Astrocyte (in vitro differentiated cells and primary cell): Measurements from ENCODE around the gene OR9G4. TPM values are rescaled to one million over a fixed set of nuclear protein-coding genes. Genes with fewer than 3 reads are reported as not detected.

ENCODE experiments used
- DNase-seq: peaks from one replicate; pipeline ENCODE4 v3.0.0-alpha.2; 2010; ENCODE audit warnings: low read depth
- FAIRE-seq: peaks from 2 replicates; lab custom pipeline; 2011; peaks lifted over from hg19 to GRCh38; lab: Jason Lieb, UNC
- H2AFZ ChIP-seq: 2 replicates; pipeline ENCODE4 v1.6.0; 2012; ENCODE audit warnings: low read depth, low read length, inconsistent platforms
- H3K27ac ChIP-seq: 2 replicates; pipeline ENCODE4 v1.5.1; 2011; ENCODE audit warnings: low read depth, low read length, inconsistent platforms
- H3K27me3 ChIP-seq: 2 replicates; pipeline ENCODE4 v1.6.0; 2011; ENCODE audit warnings: low read length, inconsistent platforms; ENCODE audit not compliant: insufficient read depth
- H3K36me3 ChIP-seq: 2 replicates; pipeline ENCODE4 v1.5.1; 2011; ENCODE audit warnings: low read length, inconsistent platforms; ENCODE audit not compliant: insufficient read depth
- H3K4me1 ChIP-seq: 2 replicates; pipeline ENCODE4 v1.5.1; 2011; ENCODE audit warnings: low read length, inconsistent platforms; ENCODE audit not compliant: insufficient read depth
- H3K4me2 ChIP-seq: 2 replicates; pipeline ENCODE4 v1.6.0; 2012; ENCODE audit warnings: low read length, inconsistent platforms
- H3K4me3 ChIP-seq: 2 replicates; pipeline ENCODE4 v1.5.1; 2011; ENCODE audit warnings: low read depth, mild to moderate bottlenecking, low read length, inconsistent platforms; ENCODE audit not compliant: insufficient read depth
- H3K79me2 ChIP-seq: 2 replicates; pipeline ENCODE4 v1.6.0; 2012; ENCODE audit warnings: mild to moderate bottlenecking, low read length, inconsistent platforms; ENCODE audit not compliant: insufficient read depth
- H3K9ac ChIP-seq: 2 replicates; pipeline ENCODE4 v1.6.0; 2012; ENCODE audit warnings: mild to moderate bottlenecking, low read length, inconsistent platforms
- H3K9me3 ChIP-seq: 2 replicates; pipeline ENCODE4 v1.5.1; 2012; ENCODE audit warnings: low read depth, mild to moderate bottlenecking, low read length, inconsistent platforms; ENCODE audit not compliant: insufficient read depth
- H4K20me1 ChIP-seq: 2 replicates; pipeline ENCODE4 v1.6.0; 2012; ENCODE audit warnings: low read length, inconsistent platforms; ENCODE audit not compliant: insufficient read depth
- H3K27ac Mint-ChIP-seq: one replicate; pipeline ENCODE4 v1.8.0; 2021; ENCODE audit warnings: mild to moderate bottlenecking, mixed read lengths; ENCODE audit not compliant: unreplicated experiment
- H3K27me3 Mint-ChIP-seq: one replicate; pipeline ENCODE4 v1.8.0; 2021; ENCODE audit warnings: low read depth, mixed read lengths; ENCODE audit not compliant: unreplicated experiment
- H3K36me3 Mint-ChIP-seq: one replicate; pipeline ENCODE4 v1.8.0; 2021; ENCODE audit warnings: low read depth, mixed read lengths; ENCODE audit not compliant: unreplicated experiment
- H3K4me1 Mint-ChIP-seq: one replicate; pipeline ENCODE4 v1.8.0; 2021; ENCODE audit warnings: low read depth, mixed read lengths; ENCODE audit not compliant: unreplicated experiment
- H3K4me3 Mint-ChIP-seq: one replicate; pipeline ENCODE4 v1.8.0; 2021; ENCODE audit warnings: mild to moderate bottlenecking, moderate library complexity, mixed read lengths; ENCODE audit not compliant: unreplicated experiment
- H3K9me3 Mint-ChIP-seq: one replicate; pipeline ENCODE4 v1.8.0; 2021; ENCODE audit warnings: mild to moderate bottlenecking, mixed read lengths; ENCODE audit not compliant: unreplicated experiment
- EZH2 ChIP-seq: IDR thresholded peaks from 2 replicates; pipeline ENCODE4 v1.6.1; 2012; ENCODE audit warnings: mild to moderate bottlenecking, low read length, inconsistent platforms; ENCODE audit not compliant: insufficient read depth
- total RNA-seq: library from RNA; stranded (reverse); gene quantifications from 2 replicates; pipeline ENCODE4 v1.2.1, GENCODE V29; 2021
- TF ChIP-seq, protein P1 (sequence below): IDR thresholded peaks from 2 replicates; pipeline ENCODE4 v1.5.1; 2011; ENCODE audit warnings: low read depth, mild to moderate bottlenecking, inconsistent platforms, low read length, moderate library complexity; ENCODE audit not compliant: insufficient read depth

The OR9G4 gene
- total RNA-seq, 1 donor from 2014 or later: not detected

DNA sequence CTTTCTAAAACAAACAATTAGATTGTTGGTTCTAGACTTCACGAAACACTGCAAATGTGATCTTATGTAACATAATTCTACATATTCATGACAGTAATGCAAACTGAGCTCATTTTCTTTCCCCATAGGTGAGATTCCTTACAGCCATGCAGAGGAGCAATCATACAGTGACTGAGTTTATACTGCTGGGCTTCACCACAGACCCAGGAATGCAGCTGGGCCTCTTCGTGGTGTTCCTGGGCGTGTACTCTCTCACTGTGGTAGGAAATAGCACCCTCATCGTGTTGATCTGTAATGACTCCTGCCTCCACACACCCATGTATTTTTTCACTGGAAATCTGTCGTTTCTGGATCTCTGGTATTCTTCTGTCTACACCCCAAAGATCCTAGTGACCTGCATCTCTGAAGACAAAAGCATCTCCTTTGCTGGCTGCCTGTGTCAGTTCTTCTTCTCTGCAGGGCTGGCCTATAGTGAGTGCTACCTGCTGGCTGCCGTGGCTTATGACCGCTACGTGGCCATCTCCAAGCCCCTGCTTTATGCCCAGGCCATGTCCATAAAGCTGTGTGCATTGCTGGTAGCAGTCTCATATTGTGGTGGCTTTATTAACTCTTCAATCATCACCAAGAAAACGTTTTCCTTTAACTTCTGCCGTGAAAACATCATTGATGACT, 48.1 kb downstream of the OR9G4 start:
- Histone ChIP-seq H3K9ac (no peak overlapping the region), H4K20me1 (no peaks in the 10 kb centered on the region), H3K4me3 (no peak overlapping the region), H2AFZ (no peak overlapping the region), H3K27ac (no peak overlapping the region), H3K79me2 (no peaks in the 10 kb centered on the region), H3K27me3 (no peaks in the 10 kb centered on the region), H3K36me3 (no peaks in the 10 kb centered on the region), H3K9me3 (peaks cover 14% of the 10 kb centered on the region), H3K4me1 (no peaks in the 10 kb centered on the region), H3K4me2 (no peak overlapping the region)
- FAIRE-seq: peak; percentile 62
- H3K27me3 Mint-ChIP-seq: no peaks in the 10 kb centered on the region
- H3K27ac Mint-ChIP-seq: peak overlapping the region; percentile 22
- no peaks in the 10 kb centered on the region for H3K36me3 Mint-ChIP-seq
- peaks cover 17% of the 10 kb centered on the region for H3K4me1 Mint-ChIP-seq
- no peak overlapping the region for H3K4me3 Mint-ChIP-seq
- no peaks in the 10 kb centered on the region for H3K9me3 Mint-ChIP-seq
- no peak for DNase-seq
- TF ChIP-seq EZH2: no peak
- TF ChIP-seq, protein P1, sequence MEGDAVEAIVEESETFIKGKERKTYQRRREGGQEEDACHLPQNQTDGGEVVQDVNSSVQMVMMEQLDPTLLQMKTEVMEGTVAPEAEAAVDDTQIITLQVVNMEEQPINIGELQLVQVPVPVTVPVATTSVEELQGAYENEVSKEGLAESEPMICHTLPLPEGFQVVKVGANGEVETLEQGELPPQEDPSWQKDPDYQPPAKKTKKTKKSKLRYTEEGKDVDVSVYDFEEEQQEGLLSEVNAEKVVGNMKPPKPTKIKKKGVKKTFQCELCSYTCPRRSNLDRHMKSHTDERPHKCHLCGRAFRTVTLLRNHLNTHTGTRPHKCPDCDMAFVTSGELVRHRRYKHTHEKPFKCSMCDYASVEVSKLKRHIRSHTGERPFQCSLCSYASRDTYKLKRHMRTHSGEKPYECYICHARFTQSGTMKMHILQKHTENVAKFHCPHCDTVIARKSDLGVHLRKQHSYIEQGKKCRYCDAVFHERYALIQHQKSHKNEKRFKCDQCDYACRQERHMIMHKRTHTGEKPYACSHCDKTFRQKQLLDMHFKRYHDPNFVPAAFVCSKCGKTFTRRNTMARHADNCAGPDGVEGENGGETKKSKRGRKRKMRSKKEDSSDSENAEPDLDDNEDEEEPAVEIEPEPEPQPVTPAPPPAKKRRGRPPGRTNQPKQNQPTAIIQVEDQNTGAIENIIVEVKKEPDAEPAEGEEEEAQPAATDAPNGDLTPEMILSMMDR: no peak

DNA sequence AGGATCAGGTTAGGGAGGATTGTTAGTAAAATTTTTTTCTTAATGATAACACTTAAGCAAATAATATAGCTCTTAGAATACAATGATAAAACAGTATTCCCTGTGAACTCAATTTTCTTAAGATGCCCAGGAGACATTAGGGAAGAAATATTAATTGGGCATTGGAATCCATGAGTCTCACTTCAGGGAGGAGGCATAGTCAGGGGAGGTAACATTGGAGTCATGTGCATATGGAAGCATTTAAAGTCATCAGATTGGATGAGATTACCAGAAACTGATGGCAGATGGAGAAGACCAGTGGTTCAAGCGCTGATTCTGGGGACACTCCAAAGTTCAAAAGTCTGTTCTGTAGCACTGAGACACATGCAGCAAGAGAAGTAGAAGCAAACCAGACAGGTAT, 49.7 kb downstream of the OR9G4 start, which contains the start of gene OR9G1:
Gene OR9G1 (plus strand): TSS at position 301 of the 400 bp plus-strand sequence. CDS start 1,293 bp downstream, outside the sequence.
- FAIRE-seq (no peak), DNase-seq (no peak)
- no peak within 1 kb of the TSS for H3K27ac ChIP-seq
- H3K4me1 Mint-ChIP-seq: peaks cover 17% of the 10 kb centered on the region
- no peak within 1 kb of the TSS for H3K4me3 ChIP-seq
- H3K27me3 Mint-ChIP-seq: no peaks in the 10 kb centered on the region
- no peak within 1 kb of the TSS for H3K4me3 Mint-ChIP-seq
- no peak within 1 kb of the TSS for H3K9ac ChIP-seq
- H3K4me2 ChIP-seq: no peak within 1 kb of the TSS
- no peaks in the 10 kb centered on the region for H3K27me3 ChIP-seq
- TF ChIP-seq, protein P1: no peak
- no peak for TF ChIP-seq EZH2
- H3K79me2 ChIP-seq: no peaks in the 10 kb centered on the region
- H3K27ac Mint-ChIP-seq: no peak within 1 kb of the TSS
- H3K36me3 ChIP-seq: no peaks in the 10 kb centered on the region
- H4K20me1 ChIP-seq: no peaks in the 10 kb centered on the region
- peaks cover 9% of the 10 kb centered on the region for H3K9me3 ChIP-seq
- H3K36me3 Mint-ChIP-seq: no peaks in the 10 kb centered on the region
- no peaks in the 10 kb centered on the region for H3K4me1 ChIP-seq
- H3K9me3 Mint-ChIP-seq: no peaks in the 10 kb centered on the region
- no peak within 1 kb of the TSS for H2AFZ ChIP-seq

DNA sequence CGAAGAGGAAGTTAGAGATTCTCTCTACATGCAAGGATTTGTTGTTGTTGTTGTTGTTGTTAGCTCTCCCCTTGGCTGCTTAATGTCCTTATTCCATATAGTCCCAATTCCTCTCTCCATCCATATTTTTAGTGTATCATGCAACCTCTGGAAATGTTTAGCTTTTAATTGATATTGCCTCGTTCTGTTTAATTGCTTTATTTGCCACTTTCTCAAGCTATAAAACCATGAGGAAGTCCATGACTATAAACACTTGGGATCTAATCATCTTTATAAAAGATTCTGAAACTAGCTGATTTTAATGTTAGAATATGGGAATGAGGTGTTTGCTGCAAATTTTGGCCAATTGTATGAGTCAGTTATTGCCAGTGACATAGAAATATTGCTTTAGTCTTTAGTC, 55.1 kb downstream of the OR9G4 start:
- H3K27me3 ChIP-seq: no peaks in the 10 kb centered on the region

More for the DNA sequence above, 55.1 kb downstream of the OR9G4 start:
- H3K36me3 ChIP-seq: no peaks in the 10 kb centered on the region
- no peak overlapping the region for H3K27ac ChIP-seq
- H2AFZ ChIP-seq: no peak overlapping the region
- DNase-seq: no peak
- no peaks in the 10 kb centered on the region for H4K20me1 ChIP-seq
- no peak overlapping the region for H3K4me3 ChIP-seq
- H3K4me2 ChIP-seq: no peak overlapping the region
- no peak overlapping the region for H3K9ac ChIP-seq
- no peak overlapping the region for H3K4me3 Mint-ChIP-seq
- no peaks in the 10 kb centered on the region for H3K9me3 Mint-ChIP-seq
- peaks cover 2% of the 10 kb centered on the region for H3K9me3 ChIP-seq
- H3K4me1 Mint-ChIP-seq: peaks cover 4% of the 10 kb centered on the region
- no peak for FAIRE-seq
- no peaks in the 10 kb centered on the region for H3K79me2 ChIP-seq
- no peak for TF ChIP-seq EZH2
- TF ChIP-seq, protein P1: no peak
- no peaks in the 10 kb centered on the region for H3K27me3 Mint-ChIP-seq
- no peak overlapping the region for H3K27ac Mint-ChIP-seq
- H3K4me1 ChIP-seq: no peaks in the 10 kb centered on the region
- H3K36me3 Mint-ChIP-seq: no peaks in the 10 kb centered on the region
